ENCODE measurements around the gene MC1R. TPM values are rescaled to one million over a fixed set of nuclear protein-coding genes. Genes with fewer than 3 reads are reported as not detected.

MC1R gene
- total RNA-seq, 1 experiment from 2014 or later, result 13.4 TPM

DNA sequence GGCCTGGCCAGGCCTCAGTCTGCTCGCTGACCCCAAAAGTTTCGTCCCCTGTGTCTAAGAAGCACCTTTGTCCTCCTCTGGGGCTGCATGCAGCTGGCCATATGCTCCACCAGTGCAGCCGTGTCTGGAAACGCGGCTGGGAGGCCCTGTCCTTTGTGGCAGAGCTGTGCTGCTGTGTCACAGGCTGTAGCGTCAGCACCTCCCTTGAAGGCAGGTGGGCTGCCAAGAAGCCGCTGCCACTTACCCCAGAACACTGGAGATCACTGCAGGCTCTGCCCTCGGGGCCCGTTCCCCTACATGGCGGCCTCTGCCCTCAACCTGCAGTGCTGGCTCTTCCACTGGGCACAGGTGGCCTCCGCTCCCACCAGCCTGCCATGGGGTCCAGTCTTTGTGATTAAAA lies 15.7 kb upstream of the MC1R start:
- H3K27me3 ChIP-seq (replicated peaks; ENCODE audit: insufficient read depth, low read depth, low read length, poor library complexity), result no peaks in the 10 kb centered on the region
- BruUV-seq (replicated peaks), result no TSS peak
- intact Hi-C loops (cut with micrococcal nuclease; ENCODE audit: unreplicated experiment), result no loop called here
- peaks cover 63% of the 10 kb centered on the region for H3K36me3 ChIP-seq (ENCODE audit: insufficient read depth, low read length, poor library complexity, severe bottlenecking)
- no peak for DNase-seq (ENCODE audit: low spot score)
- TF ChIP-seq EZH2 (IDR thresholded peaks at IDR 0.05; ENCODE audit: borderline replicate concordance, low read depth, low read length, poor library complexity, severe bottlenecking), result no peak
- TF ChIP-seq, protein P1, sequence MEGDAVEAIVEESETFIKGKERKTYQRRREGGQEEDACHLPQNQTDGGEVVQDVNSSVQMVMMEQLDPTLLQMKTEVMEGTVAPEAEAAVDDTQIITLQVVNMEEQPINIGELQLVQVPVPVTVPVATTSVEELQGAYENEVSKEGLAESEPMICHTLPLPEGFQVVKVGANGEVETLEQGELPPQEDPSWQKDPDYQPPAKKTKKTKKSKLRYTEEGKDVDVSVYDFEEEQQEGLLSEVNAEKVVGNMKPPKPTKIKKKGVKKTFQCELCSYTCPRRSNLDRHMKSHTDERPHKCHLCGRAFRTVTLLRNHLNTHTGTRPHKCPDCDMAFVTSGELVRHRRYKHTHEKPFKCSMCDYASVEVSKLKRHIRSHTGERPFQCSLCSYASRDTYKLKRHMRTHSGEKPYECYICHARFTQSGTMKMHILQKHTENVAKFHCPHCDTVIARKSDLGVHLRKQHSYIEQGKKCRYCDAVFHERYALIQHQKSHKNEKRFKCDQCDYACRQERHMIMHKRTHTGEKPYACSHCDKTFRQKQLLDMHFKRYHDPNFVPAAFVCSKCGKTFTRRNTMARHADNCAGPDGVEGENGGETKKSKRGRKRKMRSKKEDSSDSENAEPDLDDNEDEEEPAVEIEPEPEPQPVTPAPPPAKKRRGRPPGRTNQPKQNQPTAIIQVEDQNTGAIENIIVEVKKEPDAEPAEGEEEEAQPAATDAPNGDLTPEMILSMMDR (conservative IDR thresholded peaks at IDR 0.05; ENCODE audit: low read depth, low read length), result no peak
- H3K4me3 ChIP-seq (ENCODE audit: low read depth, low read length, poor library complexity, severe bottlenecking), result no peak overlapping the region
- no peak overlapping the region for H3K27ac ChIP-seq (ENCODE audit: low read depth, low read length, poor library complexity, severe bottlenecking)
- ChIA-PET POLR2A (ENCODE audit: low non-redundant PET) (no interaction called here), CTCF (no interaction called here)
- no peaks in the 10 kb centered on the region for H3K4me1 ChIP-seq (ENCODE audit: insufficient read depth, low read length, poor library complexity, severe bottlenecking)
- H3K9me3 ChIP-seq (ENCODE audit: low read depth, low read length, poor library complexity, severe bottlenecking), result peaks cover 3% of the 10 kb centered on the region

DNA sequence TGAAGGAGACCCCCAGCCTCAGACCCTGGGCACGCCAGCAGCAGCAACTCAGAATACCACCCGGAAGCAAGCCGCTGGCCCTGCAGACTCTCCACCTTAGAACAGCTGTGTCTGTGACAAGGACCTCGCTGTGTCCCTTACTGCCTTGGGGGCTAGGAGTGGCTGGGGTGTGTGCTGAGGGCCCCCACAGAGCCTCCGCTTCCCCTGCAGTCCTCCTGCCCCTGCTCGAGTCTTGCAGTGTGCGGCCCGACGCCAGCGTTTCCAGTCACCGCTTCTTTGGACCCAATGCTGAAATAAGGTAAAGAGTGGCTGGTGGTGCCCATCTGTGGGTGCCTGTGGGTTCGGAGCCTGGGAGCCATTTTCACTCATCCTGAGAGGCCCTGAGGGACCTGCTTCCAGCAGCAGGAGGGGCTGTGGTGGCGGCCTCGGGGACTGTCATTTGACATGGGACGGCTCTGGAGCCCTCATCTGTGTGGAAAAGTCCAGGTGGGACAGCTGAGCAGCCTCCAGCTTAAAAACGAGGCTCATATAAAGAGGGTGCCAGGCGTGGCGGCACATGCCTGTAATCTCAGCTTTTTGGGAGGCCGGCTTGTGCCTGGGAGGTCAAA lies 14.7 kb upstream of the MC1R start:
- BruUV-seq (replicated peaks), result no TSS peak
- POLR2A ChIA-PET (ENCODE audit: low non-redundant PET), result no interaction called here
- intact Hi-C loops (cut with micrococcal nuclease; ENCODE audit: unreplicated experiment), result no loop called here
- no peak for DNase-seq (ENCODE audit: low spot score)
- Histone ChIP-seq H3K4me1 (ENCODE audit: insufficient read depth, low read length, poor library complexity, severe bottlenecking) (no peaks in the 10 kb centered on the region), H3K27me3 (replicated peaks; ENCODE audit: insufficient read depth, low read depth, low read length, poor library complexity) (no peaks in the 10 kb centered on the region), H3K4me3 (ENCODE audit: low read depth, low read length, poor library complexity, severe bottlenecking) (no peak overlapping the region), H3K36me3 (ENCODE audit: insufficient read depth, low read length, poor library complexity, severe bottlenecking) (peaks cover 61% of the 10 kb centered on the region), H3K27ac (ENCODE audit: low read depth, low read length, poor library complexity, severe bottlenecking) (no peak overlapping the region), H3K9me3 (ENCODE audit: low read depth, low read length, poor library complexity, severe bottlenecking) (peaks cover 7% of the 10 kb centered on the region)
- CTCF ChIA-PET, result no interaction called here
- TF ChIP-seq, protein P1 (conservative IDR thresholded peaks at IDR 0.05; ENCODE audit: low read depth, low read length), result no peak
- no peak for TF ChIP-seq EZH2 (IDR thresholded peaks at IDR 0.05; ENCODE audit: borderline replicate concordance, low read depth, low read length, poor library complexity, severe bottlenecking)

DNA sequence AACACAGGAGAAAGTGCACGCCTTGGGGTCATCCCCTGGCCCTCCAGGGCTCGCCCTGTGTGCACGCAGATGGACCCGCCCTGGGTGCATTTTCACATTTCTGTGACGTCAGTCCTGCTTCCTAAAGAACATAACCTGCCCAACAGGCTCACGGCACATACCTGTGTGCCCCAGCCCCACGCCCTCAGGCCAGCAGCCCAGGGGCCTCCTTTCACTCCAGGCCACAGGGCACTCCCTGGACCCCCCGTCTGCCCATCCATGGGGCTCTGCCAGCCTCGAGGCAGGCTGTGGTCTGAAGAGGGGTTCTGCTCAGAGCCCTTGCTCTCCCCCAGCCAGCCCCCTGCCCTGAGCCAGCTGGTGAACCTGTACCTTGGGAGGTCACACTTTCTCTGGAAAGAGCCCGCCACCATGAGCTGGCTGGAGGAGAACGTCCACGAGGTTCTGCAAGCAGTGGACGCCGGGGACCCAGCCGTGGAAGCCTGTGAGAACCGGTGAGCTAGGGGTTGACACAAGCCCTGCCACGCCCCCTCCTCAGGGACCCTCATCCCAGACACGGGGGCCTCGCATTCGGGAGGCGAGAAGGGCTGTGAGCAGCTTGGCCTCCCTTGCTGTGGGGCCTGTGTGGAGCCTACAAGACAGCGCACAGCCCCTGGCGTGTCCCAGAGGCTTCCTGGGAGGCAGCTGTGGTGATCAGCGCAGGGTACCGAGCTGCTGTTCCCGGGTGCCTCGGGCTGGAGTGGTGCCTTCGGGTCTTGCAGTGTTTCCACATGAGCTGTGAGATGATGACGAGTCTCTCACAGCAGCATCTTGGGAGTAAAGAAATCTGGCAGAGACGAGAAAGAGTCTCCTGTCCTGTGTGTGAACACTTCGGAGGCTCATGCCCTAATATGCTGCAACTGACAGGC lies 13.8 kb upstream of the MC1R start:
- POLR2A ChIA-PET (ENCODE audit: low non-redundant PET), result no interaction called here
- no peaks in the 10 kb centered on the region for H3K27me3 ChIP-seq (replicated peaks; ENCODE audit: insufficient read depth, low read depth, low read length, poor library complexity)
- H3K9me3 ChIP-seq (ENCODE audit: low read depth, low read length, poor library complexity, severe bottlenecking), result peaks cover 7% of the 10 kb centered on the region
- H3K4me1 ChIP-seq (ENCODE audit: insufficient read depth, low read length, poor library complexity, severe bottlenecking), result peaks cover 2% of the 10 kb centered on the region
- peaks cover 60% of the 10 kb centered on the region for H3K36me3 ChIP-seq (ENCODE audit: insufficient read depth, low read length, poor library complexity, severe bottlenecking)
- H3K4me3 ChIP-seq (ENCODE audit: low read depth, low read length, poor library complexity, severe bottlenecking), result no peak overlapping the region
- H3K27ac ChIP-seq (ENCODE audit: low read depth, low read length, poor library complexity, severe bottlenecking), result no peak overlapping the region
- no TSS peak for BruUV-seq (replicated peaks)
- intact Hi-C loops (cut with micrococcal nuclease; ENCODE audit: unreplicated experiment), result no loop called here
- no peak for TF ChIP-seq EZH2 (IDR thresholded peaks at IDR 0.05; ENCODE audit: borderline replicate concordance, low read depth, low read length, poor library complexity, severe bottlenecking)
- TF ChIP-seq, protein P1 (conservative IDR thresholded peaks at IDR 0.05; ENCODE audit: low read depth, low read length), result no peak
- no peak for DNase-seq (ENCODE audit: low spot score)
- CTCF ChIA-PET, result no interaction called here
